SK-N-SH (cell line): ENCODE results near the gene HOXA2. TPM values are rescaled to one million over a fixed set of nuclear protein-coding genes. Genes with fewer than 3 reads are reported as not detected.

Experiments used
- CTCF ChIA-PET: fragments of 300-600, 350-600 bp; formaldehyde crosslinking; extraction: SDS; loops from one replicate; lab custom pipeline; 2021; lab: Yijun Ruan, JAX
- POLR2A ChIA-PET: fragments of 350-600 bp; sonication (Branson Sonifier 250); formaldehyde crosslinking; extraction: SDS; loops from one replicate; lab custom pipeline; 2020; ENCODE audit warnings: antibody characterized with exemption, inconsistent platforms; lab: Yijun Ruan, JAX
- DNase-seq: peaks from one replicate; pipeline ENCODE4 v3.0.0; 2012
- H2AFZ ChIP-seq: fragments of 200-600 bp; sonication (generic); 2 replicates; pipeline ENCODE4 v1.8.1; 2016; ENCODE audit warnings: antibody characterized with exemption, mild to moderate bottlenecking, low read depth
- H3F3A ChIP-seq: fragments of 200-600 bp; sonication (generic); replicated peaks from 2 replicates; pipeline ENCODE3; 2016; ENCODE audit warnings: antibody characterized with exemption, mild to moderate bottlenecking; ENCODE audit not compliant: insufficient read depth
- H3K27ac ChIP-seq, 2 experiments: fragments of 200-500 bp in 1 of 2; fragments of 200-600 bp in 1 of 2; sonication (Bioruptor generic) in 1 of 2; sonication (generic), shearing (Covaris generic) in 1 of 2; 2 replicates each; pipeline versions ENCODE4 v1.5.1 to v1.6.1; 2014 to 2016; ENCODE audit warnings: low read depth in 2 of 2, inconsistent platforms in 1 of 2, low read length in 1 of 2, mild to moderate bottlenecking in 1 of 2, mixed read lengths in 1 of 2
- H3K27me3 ChIP-seq: fragments of 200-600 bp; sonication (generic), shearing (Covaris generic); 2 replicates; pipeline ENCODE4 v1.6.1; 2016; ENCODE audit warnings: mixed run types; ENCODE audit not compliant: insufficient read depth
- H3K36me3 ChIP-seq, 2 experiments: fragments of 200-500 bp in 1 of 2; fragments of 200-600 bp in 1 of 2; sonication (Bioruptor generic) in 1 of 2; sonication (generic) in 1 of 2; replicated peaks in 1 of 2; 2 replicates each; pipeline versions ENCODE3 to v1.5.1; 2014 to 2016; ENCODE audit warnings: low read length in 1 of 2, mild to moderate bottlenecking in 1 of 2; ENCODE audit not compliant: insufficient read depth in 2 of 2, control insufficient read depth in 1 of 2
- H3K4me1 ChIP-seq, 2 experiments: fragments of 200-500 bp in 1 of 2; fragments of 200-600 bp in 1 of 2; sonication (Bioruptor generic) in 1 of 2; sonication (generic), shearing (Covaris generic) in 1 of 2; 2 replicates each; pipeline versions ENCODE4 v1.5.1 to v1.6.1; 2014 to 2016; ENCODE audit warnings: low read depth in 1 of 2, low read length in 1 of 2, mixed run types in 1 of 2; ENCODE audit not compliant: insufficient read depth in 2 of 2, control insufficient read depth in 1 of 2
- H3K4me2 ChIP-seq: fragments of 200-600 bp; sonication (generic), shearing (Covaris generic); 2 replicates; pipeline ENCODE4 v1.6.1; 2017; ENCODE audit warnings: mixed run types
- H3K4me3 ChIP-seq, 2 experiments: fragments of 200-500 bp in 1 of 2; fragments of 200-600 bp in 1 of 2; sonication (Bioruptor generic) in 1 of 2; sonication (generic), shearing (Covaris generic) in 1 of 2; 2 replicates each; pipeline versions ENCODE4 v1.5.1 to v1.8.1; 2014 to 2016; ENCODE audit warnings: low read depth in 2 of 2, inconsistent platforms in 1 of 2, low read length in 1 of 2, mild to moderate bottlenecking in 1 of 2, mixed read lengths in 1 of 2, moderate library complexity in 1 of 2
- H3K79me2 ChIP-seq: fragments of 200-600 bp; sonication (generic); 2 replicates; pipeline ENCODE4 v1.8.1; 2017; ENCODE audit warnings: mild to moderate bottlenecking; ENCODE audit not compliant: insufficient read depth
- H3K9ac ChIP-seq: fragments of 200-600 bp; sonication (generic); 2 replicates; pipeline ENCODE4 v1.6.1; 2017; ENCODE audit warnings: mixed run types
- H3K9me2 ChIP-seq: fragments of 200-600 bp; sonication (generic); 2 replicates; pipeline ENCODE4 v1.6.1; 2017; ENCODE audit warnings: mixed run types
- H3K9me3 ChIP-seq: fragments of 200-600 bp; sonication (generic); 2 replicates; pipeline ENCODE4 v1.6.1; 2017; ENCODE audit warnings: mixed run types, mild to moderate bottlenecking, moderate library complexity
- H4K20me1 ChIP-seq: fragments of 200-600 bp; sonication (generic); 2 replicates; pipeline ENCODE4 v1.6.1; 2017; ENCODE audit warnings: mild to moderate bottlenecking, mixed run types; ENCODE audit not compliant: insufficient read depth
- CHD2 ChIP-seq: fragments of 150-350 bp; IDR thresholded peaks from 2 replicates; pipeline ENCODE4 v1.6.1; 2018; ENCODE audit warnings: low read length; ENCODE audit not compliant: partially characterized antibody
- FOXJ3 ChIP-seq: sonication (generic); formaldehyde crosslinking; IDR thresholded peaks from 2 replicates; pipeline ENCODE4 v1.5.1; 2020; ENCODE audit warnings: mild to moderate bottlenecking, missing genetic modification reagents
- FOXM1 ChIP-seq: IDR thresholded peaks from 2 replicates; pipeline ENCODE4 v1.4.0; 2012; ENCODE audit warnings: low read depth, mild to moderate bottlenecking
- GABPA ChIP-seq: IDR thresholded peaks from 2 replicates; pipeline ENCODE4 v1.4.0; 2012; ENCODE audit warnings: low read depth, mild to moderate bottlenecking
- GATA2 ChIP-seq: sonication (generic); formaldehyde crosslinking; IDR thresholded peaks from 2 replicates; pipeline ENCODE4 v1.5.0; 2020; ENCODE audit warnings: mild to moderate bottlenecking, missing genetic modification reagents
- MEF2A ChIP-seq: IDR thresholded peaks from 2 replicates; pipeline ENCODE4 v1.4.0; 2012; ENCODE audit warnings: low read depth, borderline replicate concordance
- MXI1 ChIP-seq: IDR thresholded peaks from 2 replicates; pipeline ENCODE4 v1.6.1; 2012; ENCODE audit warnings: mild to moderate bottlenecking, low read depth, low read length, improper control_type of control experiment
- NRF1 ChIP-seq: IDR thresholded peaks from 2 replicates; pipeline ENCODE4 v1.6.1; 2012; ENCODE audit warnings: low read depth, mild to moderate bottlenecking, low read length
- RFX5 ChIP-seq: IDR thresholded peaks from 2 replicates; pipeline ENCODE4 v1.6.1; 2012; ENCODE audit warnings: mild to moderate bottlenecking, improper control_type of control experiment, low read length
- RXRA ChIP-seq: IDR thresholded peaks from 2 replicates; pipeline ENCODE4 v1.4.0; 2012; ENCODE audit warnings: low read depth, mild to moderate bottlenecking, borderline replicate concordance
- SIN3A ChIP-seq: IDR thresholded peaks from 2 replicates; pipeline ENCODE4 v1.6.1; 2012; ENCODE audit warnings: low read depth, mild to moderate bottlenecking, low read length, moderate library complexity, borderline replicate concordance
- SMC3 ChIP-seq: IDR thresholded peaks from 2 replicates; pipeline ENCODE4 v1.6.1; 2012; ENCODE audit warnings: low read depth, low read length, improper control_type of control experiment
- TCF12 ChIP-seq: IDR thresholded peaks from 2 replicates; pipeline ENCODE4 v1.4.0; 2012
- YY1 ChIP-seq: IDR thresholded peaks from 2 replicates; pipeline ENCODE4 v1.4.0; 2012; ENCODE audit warnings: low read depth, mild to moderate bottlenecking
- WGBS: methylation state at CpG from one replicate; pipeline ENCODE4 v1.1.6; 2017; ENCODE audit warnings: low lambda C conversion rate; 5-methylcytosine and 5-hydroxymethylcytosine counted together
- polyA plus RNA-seq, 3 experiments: library from polyadenylated mRNA; depleted of rRNA; stranded (reverse); fragments of >200 nt; gene quantifications; 2 replicates each; pipeline ENCODE4 v1.2.3, GENCODE V29; 2012
- TF ChIP-seq, protein P1 (sequence below): IDR thresholded peaks from 2 replicates; pipeline ENCODE4 v1.4.0; 2012; ENCODE audit warnings: low read depth, borderline replicate concordance
- TF ChIP-seq, protein P2 (sequence below): IDR thresholded peaks from 2 replicates; pipeline ENCODE4 v1.4.0; 2012; ENCODE audit warnings: low read depth, borderline replicate concordance
- TF ChIP-seq, protein P3 (sequence below): IDR thresholded peaks from 2 replicates; pipeline ENCODE4 v1.6.1; 2012; ENCODE audit warnings: mild to moderate bottlenecking, low read depth, low read length, moderate library complexity
- TF ChIP-seq, protein P4 (sequence below): IDR thresholded peaks from 2 replicates; pipeline ENCODE4 v1.4.0; 2012; ENCODE audit warnings: low read depth
- TF ChIP-seq, protein P5 (sequence below): fragments of 150-350 bp; IDR thresholded peaks from 2 replicates; pipeline ENCODE4 v1.6.1; 2017; ENCODE audit warnings: antibody characterized with exemption, low read length, low read depth, borderline replicate concordance

HOXA2 gene
- polyA plus RNA-seq, 1 of the 3 experiments (the other 2 are of a cell fraction): not detected

DNA sequence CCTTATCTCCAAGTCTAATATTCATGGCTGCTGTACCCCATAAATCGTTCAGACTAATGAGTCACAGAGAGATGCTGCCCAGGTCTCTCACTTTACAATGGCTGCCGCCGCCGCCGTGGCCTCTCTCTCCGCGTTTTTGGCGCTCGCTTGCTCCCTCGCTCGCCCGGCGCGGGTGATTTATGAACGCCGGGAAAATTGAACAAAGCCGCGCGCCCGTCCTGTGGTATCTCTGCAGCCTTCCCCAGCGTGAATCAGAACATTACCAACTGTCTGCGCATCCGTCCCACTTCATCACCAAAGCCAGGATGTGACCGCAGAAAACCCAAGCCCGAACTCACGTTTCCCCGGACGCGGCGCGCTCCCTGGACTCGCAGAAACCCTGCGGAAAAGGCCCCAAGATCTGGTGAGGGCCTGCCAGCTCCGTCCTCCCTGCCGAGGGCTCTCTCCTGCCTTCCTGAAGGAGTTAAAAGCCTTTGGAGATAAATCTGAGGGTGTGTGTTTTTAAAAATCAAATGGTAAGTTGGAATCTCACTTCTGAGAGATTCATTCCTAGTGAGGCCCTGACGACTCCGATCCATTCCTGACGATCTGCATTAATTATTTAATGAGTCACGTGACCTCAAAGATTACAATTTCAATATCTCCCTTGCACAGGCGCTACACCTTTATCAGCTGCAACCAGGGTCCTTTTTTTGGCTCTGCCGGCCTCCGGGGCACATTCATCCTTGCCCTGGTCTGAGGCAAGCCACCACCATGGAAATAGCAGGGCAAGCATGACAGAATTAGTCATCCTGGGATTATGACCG is 21.8 kb upstream of the HOXA2 start:
- WGBS: 15% methylated on average over 43 of the region's 43 CpGs
- Histone ChIP-seq H3F3A (no peaks in the 10 kb centered on the region), H3K4me2 (no peak overlapping the region), H3K4me1 (no peaks in the 10 kb centered on the region), H2AFZ (no peak overlapping the region), H3K27me3 (peaks cover 94% of the 10 kb centered on the region), H3K9ac (no peak overlapping the region), H3K9me2 (no peaks in the 10 kb centered on the region), H3K9me3 (no peaks in the 10 kb centered on the region), H3K79me2 (no peaks in the 10 kb centered on the region), H4K20me1 (no peaks in the 10 kb centered on the region), H3K4me3 (no peak overlapping the region), H3K27ac (no peak overlapping the region), H3K36me3 (no peaks in the 10 kb centered on the region)
- TF ChIP-seq FOXJ3: no peak
- TF ChIP-seq, protein P1, sequence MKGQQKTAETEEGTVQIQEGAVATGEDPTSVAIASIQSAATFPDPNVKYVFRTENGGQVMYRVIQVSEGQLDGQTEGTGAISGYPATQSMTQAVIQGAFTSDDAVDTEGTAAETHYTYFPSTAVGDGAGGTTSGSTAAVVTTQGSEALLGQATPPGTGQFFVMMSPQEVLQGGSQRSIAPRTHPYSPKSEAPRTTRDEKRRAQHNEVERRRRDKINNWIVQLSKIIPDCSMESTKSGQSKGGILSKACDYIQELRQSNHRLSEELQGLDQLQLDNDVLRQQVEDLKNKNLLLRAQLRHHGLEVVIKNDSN: 0 out of 2 replicates have a peak, but pooled peaks have one; percentile 11
- no peak for TF ChIP-seq SIN3A
- no peak for TF ChIP-seq RFX5
- TF ChIP-seq, protein P2, sequence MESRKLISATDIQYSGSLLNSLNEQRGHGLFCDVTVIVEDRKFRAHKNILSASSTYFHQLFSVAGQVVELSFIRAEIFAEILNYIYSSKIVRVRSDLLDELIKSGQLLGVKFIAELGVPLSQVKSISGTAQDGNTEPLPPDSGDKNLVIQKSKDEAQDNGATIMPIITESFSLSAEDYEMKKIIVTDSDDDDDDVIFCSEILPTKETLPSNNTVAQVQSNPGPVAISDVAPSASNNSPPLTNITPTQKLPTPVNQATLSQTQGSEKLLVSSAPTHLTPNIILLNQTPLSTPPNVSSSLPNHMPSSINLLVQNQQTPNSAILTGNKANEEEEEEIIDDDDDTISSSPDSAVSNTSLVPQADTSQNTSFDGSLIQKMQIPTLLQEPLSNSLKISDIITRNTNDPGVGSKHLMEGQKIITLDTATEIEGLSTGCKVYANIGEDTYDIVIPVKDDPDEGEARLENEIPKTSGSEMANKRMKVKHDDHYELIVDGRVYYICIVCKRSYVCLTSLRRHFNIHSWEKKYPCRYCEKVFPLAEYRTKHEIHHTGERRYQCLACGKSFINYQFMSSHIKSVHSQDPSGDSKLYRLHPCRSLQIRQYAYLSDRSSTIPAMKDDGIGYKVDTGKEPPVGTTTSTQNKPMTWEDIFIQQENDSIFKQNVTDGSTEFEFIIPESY: no peak
- TF ChIP-seq MXI1: no peak
- TF ChIP-seq GABPA: no peak
- no peak for TF ChIP-seq RXRA
- POLR2A ChIA-PET: no interaction called here
- CTCF ChIA-PET: interaction anchor here (0.5 to 1.5 kb wide), 2 partner anchors 14 to 88 kb away, joined by 4 read pairs; no protein-coding TSS in a partner anchor
- DNase-seq: no peak

DNA sequence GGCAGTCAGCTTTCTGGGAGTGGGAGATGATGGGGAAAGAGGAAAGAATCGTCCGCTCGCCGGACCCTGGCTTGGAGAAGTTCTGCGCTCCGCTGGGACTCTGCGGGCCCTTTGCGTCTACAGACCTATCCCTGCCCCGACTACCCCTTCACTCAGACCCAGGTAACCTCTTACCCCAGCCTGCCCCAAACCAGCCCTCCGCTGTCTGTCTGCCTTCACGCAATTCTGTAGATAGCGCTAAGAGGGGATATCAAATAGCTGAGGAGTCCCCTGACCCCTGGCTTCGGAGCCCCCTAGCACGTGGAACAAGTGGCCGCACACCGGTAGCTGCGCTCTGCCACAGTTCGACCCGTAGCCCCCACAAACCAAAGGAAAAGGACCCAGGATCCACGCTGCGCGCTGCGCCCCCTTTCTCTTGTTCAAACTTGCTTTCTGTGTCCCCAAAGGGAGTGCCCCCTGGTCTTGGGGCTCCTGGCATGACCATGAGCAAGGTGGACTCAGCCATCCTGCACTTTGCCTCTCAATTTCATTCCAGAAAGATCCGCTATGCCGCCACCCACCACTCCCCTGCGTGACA is 21.1 kb upstream of the HOXA2 start:
- Histone ChIP-seq H3K4me1 (no peaks in the 10 kb centered on the region), H3K9ac (no peak overlapping the region), H4K20me1 (no peaks in the 10 kb centered on the region), H3K4me3 (no peak overlapping the region), H3K4me2 (no peak overlapping the region), H3K36me3 (no peaks in the 10 kb centered on the region), H3K27me3 (peaks cover 94% of the 10 kb centered on the region), H3K9me2 (no peaks in the 10 kb centered on the region), H3K79me2 (no peaks in the 10 kb centered on the region), H3F3A (no peaks in the 10 kb centered on the region), H3K9me3 (no peaks in the 10 kb centered on the region), H2AFZ (no peak overlapping the region), H3K27ac (no peak overlapping the region)
- no peak for DNase-seq
- ChIA-PET CTCF (interaction anchor here (0.5 kb wide), 1 partner anchor 87 kb away, joined by 4 read pairs; no protein-coding TSS in a partner anchor), POLR2A (no interaction called here)
- WGBS: 24% methylated on average over 26 of the region's 26 CpGs
- TF ChIP-seq, protein P3, sequence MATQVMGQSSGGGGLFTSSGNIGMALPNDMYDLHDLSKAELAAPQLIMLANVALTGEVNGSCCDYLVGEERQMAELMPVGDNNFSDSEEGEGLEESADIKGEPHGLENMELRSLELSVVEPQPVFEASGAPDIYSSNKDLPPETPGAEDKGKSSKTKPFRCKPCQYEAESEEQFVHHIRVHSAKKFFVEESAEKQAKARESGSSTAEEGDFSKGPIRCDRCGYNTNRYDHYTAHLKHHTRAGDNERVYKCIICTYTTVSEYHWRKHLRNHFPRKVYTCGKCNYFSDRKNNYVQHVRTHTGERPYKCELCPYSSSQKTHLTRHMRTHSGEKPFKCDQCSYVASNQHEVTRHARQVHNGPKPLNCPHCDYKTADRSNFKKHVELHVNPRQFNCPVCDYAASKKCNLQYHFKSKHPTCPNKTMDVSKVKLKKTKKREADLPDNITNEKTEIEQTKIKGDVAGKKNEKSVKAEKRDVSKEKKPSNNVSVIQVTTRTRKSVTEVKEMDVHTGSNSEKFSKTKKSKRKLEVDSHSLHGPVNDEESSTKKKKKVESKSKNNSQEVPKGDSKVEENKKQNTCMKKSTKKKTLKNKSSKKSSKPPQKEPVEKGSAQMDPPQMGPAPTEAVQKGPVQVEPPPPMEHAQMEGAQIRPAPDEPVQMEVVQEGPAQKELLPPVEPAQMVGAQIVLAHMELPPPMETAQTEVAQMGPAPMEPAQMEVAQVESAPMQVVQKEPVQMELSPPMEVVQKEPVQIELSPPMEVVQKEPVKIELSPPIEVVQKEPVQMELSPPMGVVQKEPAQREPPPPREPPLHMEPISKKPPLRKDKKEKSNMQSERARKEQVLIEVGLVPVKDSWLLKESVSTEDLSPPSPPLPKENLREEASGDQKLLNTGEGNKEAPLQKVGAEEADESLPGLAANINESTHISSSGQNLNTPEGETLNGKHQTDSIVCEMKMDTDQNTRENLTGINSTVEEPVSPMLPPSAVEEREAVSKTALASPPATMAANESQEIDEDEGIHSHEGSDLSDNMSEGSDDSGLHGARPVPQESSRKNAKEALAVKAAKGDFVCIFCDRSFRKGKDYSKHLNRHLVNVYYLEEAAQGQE: no peak
- TF ChIP-seq CHD2: no peak
- no peak for TF ChIP-seq GATA2 (CRISPR knock-in tag)
- TF ChIP-seq FOXM1: no peak
- TF ChIP-seq TCF12: no peak
- TF ChIP-seq, protein P4, sequence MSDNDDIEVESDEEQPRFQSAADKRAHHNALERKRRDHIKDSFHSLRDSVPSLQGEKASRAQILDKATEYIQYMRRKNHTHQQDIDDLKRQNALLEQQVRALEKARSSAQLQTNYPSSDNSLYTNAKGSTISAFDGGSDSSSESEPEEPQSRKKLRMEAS: no peak
- TF ChIP-seq NRF1: no peak
- TF ChIP-seq, protein P5, sequence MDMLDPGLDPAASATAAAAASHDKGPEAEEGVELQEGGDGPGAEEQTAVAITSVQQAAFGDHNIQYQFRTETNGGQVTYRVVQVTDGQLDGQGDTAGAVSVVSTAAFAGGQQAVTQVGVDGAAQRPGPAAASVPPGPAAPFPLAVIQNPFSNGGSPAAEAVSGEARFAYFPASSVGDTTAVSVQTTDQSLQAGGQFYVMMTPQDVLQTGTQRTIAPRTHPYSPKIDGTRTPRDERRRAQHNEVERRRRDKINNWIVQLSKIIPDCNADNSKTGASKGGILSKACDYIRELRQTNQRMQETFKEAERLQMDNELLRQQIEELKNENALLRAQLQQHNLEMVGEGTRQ: no peak
- no peak for TF ChIP-seq MEF2A
- no peak for TF ChIP-seq FOXJ3
- TF ChIP-seq YY1: no peak
- TF ChIP-seq SMC3: no peak
- TF ChIP-seq RXRA: no peak
